SHP77 treated with DMSO at 0.1 percent for 48 hours (cell line): Measurements from ENCODE around the gene RAG2.

Source experiments
- DNase-seq: peaks from one replicate; lab custom pipeline; 2025; lab: John Stamatoyannopoulos, UW

The RAG2 gene

DNA sequence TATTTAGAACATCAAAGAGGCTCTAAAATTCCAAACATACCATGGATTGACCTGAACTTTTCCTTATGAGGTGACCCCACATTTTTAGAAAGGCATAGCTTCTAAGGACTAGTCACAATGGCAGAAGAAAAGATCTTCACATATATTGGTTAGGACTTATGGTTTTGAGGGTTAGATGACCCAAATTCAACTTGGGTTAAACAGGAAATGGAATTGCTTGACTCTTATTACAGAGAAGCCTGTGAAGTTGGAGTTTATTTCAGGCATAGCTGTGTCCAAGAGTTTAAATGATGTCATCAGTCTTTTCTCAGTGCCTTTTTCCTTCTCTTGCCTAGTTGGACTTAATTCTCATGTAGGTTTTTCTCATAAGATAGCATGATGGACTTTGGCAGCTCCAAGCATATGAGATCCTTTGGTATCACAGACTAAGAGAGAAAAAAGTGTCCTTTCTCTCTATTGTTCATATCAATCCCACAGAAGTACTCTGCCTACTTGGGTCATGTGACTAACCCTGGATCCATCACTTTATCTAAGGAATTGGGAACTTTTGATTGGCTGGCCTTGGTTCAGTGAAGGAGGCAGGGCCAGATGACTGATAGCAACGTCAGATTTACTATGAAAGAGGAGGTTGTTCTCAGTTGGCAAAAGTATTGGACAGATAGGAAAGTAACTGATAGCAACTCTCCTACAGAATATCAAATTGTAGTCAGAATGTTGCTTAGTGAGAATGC lies 47.5 kb downstream of the RAG2 start:
- no peak for DNase-seq
